Stomach (tissue), 9 donors: ENCODE data around the gene ITIH4. TPM values are rescaled to one million over a fixed set of nuclear protein-coding genes. Genes with fewer than 3 reads are reported as not detected.

Experiments used
- DNase-seq, 2 donors: peaks; one replicate each; pipeline versions ENCODE4 v3.0.0 to v3.0.0-alpha.2; 2013 to 2019
- H3K27ac ChIP-seq, 5 donors: fragments of 200-600 bp in 4 of 5; sonication (generic) in 4 of 5; one replicate each; pipeline ENCODE4 v1.5.1; 2013 to 2019; ENCODE audit warnings: mild to moderate bottlenecking in 1 of 5, moderate library complexity in 1 of 5
- H3K27me3 ChIP-seq, 3 donors: fragments of 200-600 bp; sonication (generic); one replicate each; pipeline ENCODE4 v1.5.1; 2017 to 2019; ENCODE audit warnings: mixed run types in 1 of 3
- H3K36me3 ChIP-seq, 4 donors: fragments of 200-600 bp; sonication (generic); 1 replicate in 3 of 4; 2 replicates in 1 of 4; pipeline ENCODE4 v1.5.1; 2016 to 2019
- H3K4me1 ChIP-seq, 4 donors: fragments of 200-600 bp; sonication (generic); one replicate each; pipeline ENCODE4 v1.5.1; 2016 to 2019
- H3K4me3 ChIP-seq, 4 donors: fragments of 200-600 bp; sonication (generic) in 3 of 4; one replicate each; pipeline ENCODE4 v1.5.1; 2016 to 2019; ENCODE audit warnings: mild to moderate bottlenecking in 1 of 4
- H3K9me3 ChIP-seq, 4 donors: fragments of 200-600 bp; sonication (generic); one replicate each; pipeline ENCODE4 v1.5.1; 2016 to 2019
- CTCF ChIP-seq, 7 experiments: fragments of 450-650 bp in 4 of 7; fragments of 200-600 bp in 3 of 7; sonication (generic) in 3 of 7; IDR thresholded peaks; one replicate each; pipeline ENCODE4 v1.5.1; 2016 to 2019; ENCODE audit warnings: antibody characterized with exemption in 7 of 7, control low read depth in 2 of 7, mild to moderate bottlenecking in 1 of 7
- EP300 ChIP-seq: sonication (generic); formaldehyde crosslinking; IDR thresholded peaks from one replicate; pipeline ENCODE4 v1.6.1; 2017; ENCODE audit warnings: antibody characterized with exemption
- POLR2A ChIP-seq, 4 donors: fragments of 450-650 bp; IDR thresholded peaks; one replicate each; pipeline ENCODE4 v1.6.1; 2016; ENCODE audit warnings: antibody characterized with exemption in 4 of 4, control low read depth in 2 of 4, mild to moderate bottlenecking in 1 of 4, moderate library complexity in 1 of 4
- POLR2AphosphoS5 ChIP-seq, 3 donors: sonication (generic); formaldehyde crosslinking; IDR thresholded peaks; one replicate each; pipeline ENCODE4 v1.6.1; 2016; ENCODE audit warnings: antibody characterized with exemption in 3 of 3
- WGBS, 5 donors: extraction: QIAGEN DNeasy Blood & Tissue Kit in 3 of 5; methylation state at CpG; one replicate each; pipeline versions ENCODE4 v1.1.5 to v1.1.7; 2013 to 2018; 5-methylcytosine and 5-hydroxymethylcytosine counted together
- intact Hi-C: fragments of 100-400 bp; cut with DNase I; formaldehyde crosslinking; loops from one replicate; pipeline ENCODE4 v1.15.1; 2023; ENCODE audit warnings: low total_unique reads
- polyA plus RNA-seq, 3 donors: library from polyadenylated mRNA; stranded (reverse); fragments of 200-250 nt; gene quantifications; one replicate each; pipeline ENCODE4 v1.2.3, GENCODE V29; 2013
- small RNA-seq, 4 donors: library from RNA; depleted of rRNA; stranded (forward); fragments of <200 nt; gene quantifications; one replicate each; pipeline ENCODE3, GENCODE V24; 2016
- total RNA-seq, 5 donors: library from RNA; depleted of rRNA; stranded (reverse); fragments of >200 nt; gene quantifications; one replicate each; pipeline versions ENCODE4 v1.1.0 to v1.2.3, GENCODE V29; 2014 to 2016
- donor health status: healthy with polysubstance abuse.
- donor health status: Bipolar disorder and iron deficiency.
- donor health status: healthy.

Gene ITIH4
- total and polyA plus RNA-seq, 8 donors = 1.7 to 300 (median 18.5) TPM

- no peak overlapping the region for H3K4me3 ChIP-seq
- 51 to 78% (median 57%) methylated on average over 2 of the region's 2 CpGs for WGBS, 5 donors
- intact Hi-C loops = no loop called here
- H3K27me3 ChIP-seq = no peaks in the 10 kb centered on the region
- peaks cover 0 to 23% (median 5%) of the 10 kb centered on the region in 4 donors for H3K4me1 ChIP-seq
- H3K27ac ChIP-seq = peak overlapping the region in 3 of 5 donors; percentile 5 to 52 (median 40)
- DNase-seq = no peak
- peaks cover 38 to 100% (median 91%) of the 10 kb centered on the region in 4 donors for H3K36me3 ChIP-seq
- no peaks in the 10 kb centered on the region for H3K9me3 ChIP-seq
- TF ChIP-seq EP300 = no peak
- peak in 1 of 3 donors; percentile 49 for TF ChIP-seq POLR2AphosphoS5 (IDR thresholded peaks at IDR 0.05)
- TF ChIP-seq POLR2A (IDR thresholded peaks at IDR 0.05) = no peak
- TF ChIP-seq CTCF (IDR thresholded peaks at IDR 0.05) = no peak
Measured at GRCh38 chr3:52763466-52763865, 67.0 kb downstream of the ITIH4 start.

Small RNAs within 50 kb of the gene (small RNA-seq; reads per million reads assigned to genes)
- 0 reads per million in 4 donors for gene MIR8064
- 0 reads per million in 4 donors for gene MUSTN1

Other genes with a start within 250 kb of the ITIH4 start
- 100 to 1,000 TPM in 3 of 5 donors, 10 to 100 TPM in 2; 55.0 to 130 (median 105) TPM for gene PBRM1, start 144.8 kb downstream of the ITIH4 start, total RNA-seq
- gene PBRM1, start 144.8 kb downstream of the ITIH4 start, polyA plus RNA-seq = 1 to 10 TPM; 6.0 to 8.4 (median 7.8) TPM
- gene GNL3, start 144.6 kb downstream of the ITIH4 start, total RNA-seq = 100 to 1,000 TPM in 1 of 5 donors, 10 to 100 TPM in 3, 1 to 10 TPM in 1; 5.8 to 114 (median 88.9) TPM
- gene GNL3, start 144.6 kb downstream of the ITIH4 start, polyA plus RNA-seq = 10 to 100 TPM; 37.9 to 69.1 (median 55.3) TPM
- gene GLT8D1, start 124.9 kb downstream of the ITIH4 start, total RNA-seq = 10 to 100 TPM in 4 of 5 donors, 1 to 10 TPM in 1; 9.4 to 81.9 (median 23.5) TPM
- 10 to 100 TPM; 19.9 to 29.8 (median 24.7) TPM for gene GLT8D1, start 124.9 kb downstream of the ITIH4 start, polyA plus RNA-seq
- 100 to 1,000 TPM in 1 of 5 donors, 10 to 100 TPM in 2, 1 to 10 TPM in 1, under 1 TPM in 1; 0.58 to 332 (median 57.5) TPM for gene SPCS1, start 124.6 kb downstream of the ITIH4 start, total RNA-seq
- 100 to 1,000 TPM; 108 to 148 (median 118) TPM for gene SPCS1, start 124.6 kb downstream of the ITIH4 start, polyA plus RNA-seq
- gene NEK4, start 59.7 kb downstream of the ITIH4 start, total RNA-seq = 10 to 100 TPM in 4 of 5 donors, 1 to 10 TPM in 1; 7.1 to 30.7 (median 24.2) TPM
- 1 to 10 TPM; 4.3 to 8.2 (median 6.3) TPM for gene NEK4, start 59.7 kb downstream of the ITIH4 start, polyA plus RNA-seq
- gene ITIH1, start 53.1 kb downstream of the ITIH4 start, total RNA-seq = not detected
- gene ITIH1, start 53.1 kb downstream of the ITIH4 start, polyA plus RNA-seq = 1 to 10 TPM in 1 of 3 donors, not detected in 2; 1.9 TPM
- gene ITIH3, start 35.9 kb downstream of the ITIH4 start, total RNA-seq = 100 to 1,000 TPM in 1 of 5 donors, 1 to 10 TPM in 3, not detected in 1; 1.1 to 210 (median 6.4) TPM
- 10 to 100 TPM in 1 of 3 donors, under 1 TPM in 1, not detected in 1; 0.19 to 14.4 TPM for gene ITIH3, start 35.9 kb downstream of the ITIH4 start, polyA plus RNA-seq
- gene MUSTN1, start 4.3 kb upstream of the ITIH4 start, total RNA-seq = 10 to 100 TPM in 1 of 5 donors, 1 to 10 TPM in 2, not detected in 2; 1.8 to 24.1 (median 4.5) TPM
- gene MUSTN1, start 4.3 kb upstream of the ITIH4 start, polyA plus RNA-seq = 10 to 100 TPM; 12.9 to 45.5 (median 17.9) TPM
- 100 to 1,000 TPM in 1 of 5 donors, 10 to 100 TPM in 3, 1 to 10 TPM in 1; 10.0 to 121 (median 20.1) TPM for gene STIMATE, start 66.9 kb upstream of the ITIH4 start, total RNA-seq
- 10 to 100 TPM in 1 of 3 donors, 1 to 10 TPM in 2; 4.9 to 13.3 (median 5.1) TPM for gene STIMATE, start 66.9 kb upstream of the ITIH4 start, polyA plus RNA-seq
- 10 to 100 TPM in 1 of 5 donors, 1 to 10 TPM in 4; 5.8 to 29.4 (median 7.6) TPM for gene SFMBT1, start 215.4 kb upstream of the ITIH4 start, total RNA-seq
- gene SFMBT1, start 215.4 kb upstream of the ITIH4 start, polyA plus RNA-seq = 1 to 10 TPM; 2.7 to 5.0 (median 3.4) TPM